Adipose tissue (tissue), 3 donors: ENCODE measurements around the gene GATA5. TPM values are rescaled to one million over a fixed set of nuclear protein-coding genes. Genes with fewer than 3 reads are reported as not detected.

Experiments
- H3K27ac ChIP-seq: one replicate; pipeline ENCODE4 v1.5.1; 2013; ENCODE audit warnings: low read depth, low read length
- WGBS, 3 donors: extraction: QIAGEN DNeasy Blood & Tissue Kit; methylation state at CpG; one replicate each; pipeline ENCODE4 v1.1.7; 2013; 5-methylcytosine and 5-hydroxymethylcytosine counted together
- polyA plus RNA-seq, 3 donors: library from polyadenylated mRNA; stranded (reverse); fragments of 200-250 nt; gene quantifications; one replicate each; pipeline ENCODE4 v1.2.3, GENCODE V29; 2013
- donor health status: healthy with polysubstance abuse.
- donor health status: Bipolar disorder and iron deficiency.
- donor health status: healthy.

The GATA5 gene
- polyA plus RNA-seq, 3 donors, result 0.02 to 0.67 (median 0.65) TPM

DNA sequence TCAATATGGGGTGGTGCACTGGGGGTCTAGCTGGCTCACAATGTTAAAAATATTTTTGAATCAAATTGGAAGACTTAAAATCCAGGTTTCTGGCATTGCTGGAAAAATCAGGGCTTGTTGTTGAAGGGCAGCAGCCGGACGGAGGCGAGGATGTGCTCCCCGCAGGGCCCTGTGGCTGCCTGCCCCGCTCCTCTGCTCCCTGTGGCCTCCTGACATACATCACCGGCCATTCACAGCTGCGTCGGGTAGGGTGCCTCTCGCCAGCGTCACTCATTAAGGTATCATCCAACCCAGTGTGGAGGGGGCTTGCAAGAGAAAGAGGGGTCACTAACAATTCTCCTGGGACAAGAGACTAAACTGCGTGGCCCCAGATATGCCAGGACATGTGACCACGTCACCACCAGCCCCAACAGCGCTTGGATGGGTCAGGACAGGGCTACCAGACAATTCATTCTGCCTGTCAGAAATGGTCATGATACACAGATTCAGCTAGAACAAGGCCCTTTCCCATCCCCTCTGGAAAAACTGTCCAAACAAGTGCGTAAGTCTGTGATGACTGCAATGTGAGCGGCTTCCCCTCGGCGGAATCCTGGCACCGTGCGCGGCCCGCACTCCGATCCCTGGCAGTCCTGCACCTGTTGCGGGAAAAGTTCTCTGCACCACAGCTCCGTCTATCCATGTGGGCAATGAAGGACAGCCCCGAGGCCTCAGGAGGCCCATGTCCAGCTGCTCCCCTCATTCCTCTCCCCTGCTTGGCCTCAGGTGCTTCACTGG, 12.0 kb downstream of the GATA5 start:
- WGBS, 3 donors, result 81 to 89% (median 84%) methylated on average over 25 of the region's 25 CpGs
- no peak overlapping the region for H3K27ac ChIP-seq

DNA sequence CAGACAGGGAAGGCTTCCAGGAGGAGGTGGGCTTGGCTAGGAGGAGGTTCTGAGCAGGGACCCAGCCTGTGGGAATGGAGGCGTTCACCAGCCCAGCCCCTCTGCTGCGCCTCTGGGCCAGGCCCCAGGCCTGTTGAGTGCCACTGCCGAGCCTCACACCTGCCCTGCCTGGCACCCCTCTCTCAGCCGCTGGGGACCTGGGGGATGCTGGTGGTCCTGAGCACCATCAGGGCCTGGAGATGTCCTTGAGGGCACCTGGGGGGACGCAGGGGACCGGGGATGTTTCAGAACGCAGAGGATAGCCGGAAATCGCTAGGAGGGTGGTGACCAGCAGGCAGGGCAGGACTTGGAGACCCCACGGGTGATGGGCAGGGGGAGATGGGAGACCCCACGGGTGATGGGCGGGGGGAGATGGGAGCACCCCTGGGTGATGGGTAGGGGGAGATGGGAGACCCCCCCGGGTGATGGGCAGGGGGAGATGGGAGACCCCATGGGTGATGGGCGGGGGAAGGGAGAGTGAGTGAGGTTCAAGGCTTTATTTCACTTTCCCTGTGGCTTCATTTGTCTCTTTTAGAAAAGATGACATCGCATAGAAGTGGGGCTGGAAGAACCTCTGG, 12.7 kb downstream of the GATA5 start:
- WGBS, 3 donors, result 74 to 78% (median 77%) methylated on average over 14 to 15 of the region's 15 CpGs
- H3K27ac ChIP-seq, result no peak overlapping the region

DNA sequence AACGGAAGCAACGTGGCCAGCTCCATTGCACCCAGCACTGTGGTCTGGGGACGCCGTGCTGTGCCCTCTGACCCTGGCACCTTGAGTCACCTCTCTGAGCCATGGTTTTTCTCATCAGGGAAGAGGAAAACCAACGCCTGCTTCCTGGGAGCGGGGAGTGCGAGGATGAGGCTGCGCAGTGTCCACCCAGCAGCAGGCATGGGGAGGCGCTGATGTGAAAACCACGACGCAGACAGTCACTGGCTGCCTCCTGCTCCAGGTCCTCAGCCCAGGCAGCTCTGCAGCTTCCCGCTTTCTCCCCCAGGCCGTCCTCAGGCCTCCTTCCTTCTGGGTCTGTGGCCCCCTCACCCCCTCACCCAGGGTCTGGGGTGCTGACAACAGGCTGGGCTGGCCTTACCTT, 14.0 kb downstream of the GATA5 start:
- no peak overlapping the region for H3K27ac ChIP-seq
- WGBS, 3 donors, result 89 to 99% (median 93%) methylated on average over 12 to 13 of the region's 13 CpGs

DNA sequence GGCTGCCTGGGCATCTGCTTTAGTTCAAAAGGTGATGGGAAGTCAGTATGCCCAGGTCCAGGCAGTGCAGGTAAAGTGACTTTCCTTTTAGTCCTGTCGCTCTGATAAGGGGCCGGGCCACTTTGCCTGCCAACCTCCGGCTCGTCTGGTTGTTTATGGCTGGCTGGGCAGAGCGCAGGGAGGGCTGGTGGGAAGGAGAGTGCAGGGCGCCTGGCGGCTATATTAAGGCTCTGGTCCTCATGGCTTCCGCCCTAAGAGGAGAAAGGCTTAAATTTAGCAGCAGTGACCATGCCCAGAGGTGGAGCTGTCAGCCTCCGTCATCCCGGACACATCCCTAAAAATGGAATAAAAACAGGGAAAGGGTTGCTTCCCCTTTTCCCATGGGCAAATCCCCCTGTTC, 14.6 kb downstream of the GATA5 start:
- H3K27ac ChIP-seq, result no peak overlapping the region
- 53 to 57% (median 56%) methylated on average over 10 of the region's 10 CpGs for WGBS, 3 donors

DNA sequence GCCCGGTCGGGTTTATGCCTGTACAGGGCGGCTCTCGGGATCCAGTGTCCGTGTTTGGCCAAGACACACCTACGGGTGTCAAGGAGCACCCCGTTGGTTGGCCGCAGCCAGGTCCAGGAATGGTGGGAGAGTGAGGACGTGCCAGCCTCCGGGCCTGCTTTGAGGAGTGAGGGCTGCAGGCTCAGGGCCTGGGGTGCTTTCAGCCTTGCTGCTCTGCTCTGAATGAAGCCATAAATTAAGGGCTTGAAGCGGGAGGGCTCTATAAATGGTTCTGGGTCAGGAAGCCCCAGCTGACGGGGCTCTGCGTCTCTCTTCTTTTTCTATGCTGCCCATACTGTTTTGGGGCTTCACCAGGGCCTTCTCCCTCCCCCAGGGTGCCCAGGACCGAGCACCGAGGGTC, 15.1 kb downstream of the GATA5 start:
- H3K27ac ChIP-seq, result no peak overlapping the region
- 68 to 76% (median 73%) methylated on average over 15 of the region's 15 CpGs for WGBS, 3 donors

DNA sequence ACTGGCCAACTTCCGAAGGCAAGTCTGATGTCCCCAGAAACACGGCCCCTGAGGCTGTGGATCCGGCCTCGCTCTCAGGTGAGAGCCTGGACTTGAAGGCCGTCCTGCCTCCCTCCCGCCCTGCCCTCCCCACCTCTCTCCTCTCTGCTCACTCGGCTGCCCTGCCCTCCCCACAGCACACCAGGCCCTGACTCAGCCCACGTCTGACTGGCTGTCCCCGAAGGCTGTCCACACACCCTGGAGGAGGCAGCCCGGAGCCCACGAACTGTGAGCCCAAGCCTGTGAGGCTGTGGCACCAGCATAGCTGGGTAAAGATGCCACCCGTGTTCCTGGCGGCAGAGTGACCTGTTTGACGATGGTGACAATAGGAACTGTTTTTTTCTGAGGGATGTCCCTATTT, 16.3 kb downstream of the GATA5 start:
- WGBS, 3 donors, result 65 to 75% (median 67%) methylated on average over 13 to 14 of the region's 14 CpGs

DNA sequence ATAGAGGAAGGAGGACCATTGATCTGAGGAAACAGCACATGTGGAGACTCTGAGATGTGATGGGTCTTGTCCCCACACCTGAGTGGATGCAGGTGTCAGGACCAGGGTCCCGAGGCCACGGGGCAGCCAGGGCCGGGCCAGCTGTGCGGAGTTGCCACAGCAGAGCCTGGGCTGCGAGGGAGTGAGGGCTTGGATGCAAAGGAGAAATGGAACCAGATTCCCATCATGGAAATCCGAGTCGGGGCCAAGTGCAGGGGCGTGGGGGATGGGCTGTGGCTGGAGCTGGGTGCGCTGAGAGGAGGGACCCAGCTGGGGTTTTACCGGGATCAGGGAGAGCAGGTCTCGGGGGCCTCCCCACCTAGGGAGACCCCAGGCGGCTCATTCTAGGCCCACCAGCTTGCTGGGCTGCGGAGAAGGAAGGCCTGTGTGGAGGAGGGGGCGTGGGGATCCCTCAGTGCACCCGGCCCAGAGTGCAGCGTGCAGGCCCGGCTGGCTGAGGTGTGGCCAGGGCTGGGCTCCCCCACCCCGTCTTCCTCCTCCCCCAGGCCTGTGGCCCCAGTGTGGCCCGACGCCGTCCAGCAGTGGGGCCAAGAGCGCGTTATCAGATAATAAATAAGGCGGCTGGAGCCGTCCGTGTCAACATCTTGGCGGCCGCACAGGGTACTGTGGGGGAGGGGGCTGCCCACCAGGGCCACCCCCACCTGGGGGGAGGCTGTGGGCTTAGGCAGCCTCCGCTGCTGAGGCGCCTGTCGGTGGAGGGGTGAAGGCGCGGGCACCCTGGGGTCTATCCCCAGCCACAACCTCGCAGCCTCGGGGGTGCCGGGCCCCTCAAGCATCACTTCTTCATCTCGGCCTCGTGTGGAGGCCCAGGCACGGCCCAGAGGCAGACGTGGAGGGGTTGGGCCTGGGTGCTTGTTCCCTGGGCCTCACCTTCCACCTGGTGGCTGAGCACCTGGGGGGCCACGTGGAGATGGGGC, 17.2 kb downstream of the GATA5 start:
- no peak overlapping the region for H3K27ac ChIP-seq
- WGBS, 3 donors, result 43 to 48% (median 43%) methylated on average over 35 to 41 of the region's 41 CpGs

More for the DNA sequence above, 16.3 kb downstream of the GATA5 start:
- H3K27ac ChIP-seq, result no peak overlapping the region

DNA sequence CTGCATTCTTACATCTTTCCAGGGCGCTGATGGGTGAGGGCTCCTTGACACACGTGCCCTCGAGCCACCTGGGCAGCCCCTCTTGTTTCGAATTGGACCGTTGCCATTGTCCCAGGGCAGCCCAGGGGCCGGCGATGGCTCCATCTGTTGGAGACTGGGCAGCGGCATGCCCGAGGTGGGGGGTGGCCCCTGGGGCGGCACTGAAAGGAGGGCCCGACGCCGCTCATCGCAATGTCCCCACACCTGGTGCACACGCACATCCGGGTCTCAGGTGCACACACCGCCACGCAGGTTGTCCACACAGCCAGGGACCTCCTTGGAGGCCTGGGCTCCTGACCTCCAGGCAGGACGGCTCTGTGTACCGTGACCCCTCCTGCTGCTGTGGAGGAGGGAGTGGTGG, 18.0 kb downstream of the GATA5 start:
- WGBS, 3 donors, result 69 to 85% (median 82%) methylated on average over 17 to 20 of the region's 20 CpGs
- H3K27ac ChIP-seq, result no peak overlapping the region

DNA sequence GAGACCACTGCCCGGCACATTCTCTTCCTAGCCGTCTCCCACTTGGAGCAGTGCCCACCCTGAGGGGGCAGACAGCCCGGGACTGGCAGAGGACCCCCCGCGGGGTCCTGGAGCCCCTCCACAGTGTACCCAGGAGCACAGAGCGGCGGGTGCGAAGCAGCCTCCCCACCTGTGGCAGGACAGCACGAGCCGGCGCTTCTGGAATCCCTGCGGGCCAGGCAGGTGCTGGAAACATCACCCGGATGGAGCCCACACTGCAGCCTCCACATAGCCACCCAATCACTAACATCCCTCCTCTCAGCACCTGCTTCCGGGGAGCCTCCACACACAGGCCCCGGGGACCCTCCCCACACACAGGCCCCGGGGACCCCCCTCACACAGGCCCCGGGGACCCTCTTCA, 18.7 kb downstream of the GATA5 start:
- H3K27ac ChIP-seq, result no peak overlapping the region
- 79 to 84% (median 81%) methylated on average over 12 to 17 of the region's 17 CpGs for WGBS, 3 donors

DNA sequence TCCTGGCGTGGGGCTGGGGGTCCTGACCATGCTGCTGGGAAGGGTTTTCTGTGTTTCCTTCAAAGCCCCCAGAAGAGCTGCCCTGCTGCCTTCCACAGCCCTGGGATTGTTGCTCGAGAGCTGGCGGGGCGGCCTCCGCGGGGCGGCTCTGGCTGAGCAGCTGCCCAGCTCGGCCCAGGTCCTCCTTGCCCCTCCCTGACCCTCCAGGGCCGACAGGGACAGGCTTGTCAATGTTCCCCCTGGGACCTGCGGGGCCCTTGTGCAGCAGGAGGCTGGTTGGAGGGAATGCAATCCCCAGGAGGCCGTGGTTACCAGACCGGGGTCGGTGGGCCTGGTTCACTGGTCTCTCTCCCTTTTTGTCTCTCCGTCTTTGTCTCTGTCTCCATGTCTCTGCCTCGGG, 19.9 kb downstream of the GATA5 start:
- no peak overlapping the region for H3K27ac ChIP-seq
- 65 to 76% (median 75%) methylated on average over 15 of the region's 15 CpGs for WGBS, 3 donors

DNA sequence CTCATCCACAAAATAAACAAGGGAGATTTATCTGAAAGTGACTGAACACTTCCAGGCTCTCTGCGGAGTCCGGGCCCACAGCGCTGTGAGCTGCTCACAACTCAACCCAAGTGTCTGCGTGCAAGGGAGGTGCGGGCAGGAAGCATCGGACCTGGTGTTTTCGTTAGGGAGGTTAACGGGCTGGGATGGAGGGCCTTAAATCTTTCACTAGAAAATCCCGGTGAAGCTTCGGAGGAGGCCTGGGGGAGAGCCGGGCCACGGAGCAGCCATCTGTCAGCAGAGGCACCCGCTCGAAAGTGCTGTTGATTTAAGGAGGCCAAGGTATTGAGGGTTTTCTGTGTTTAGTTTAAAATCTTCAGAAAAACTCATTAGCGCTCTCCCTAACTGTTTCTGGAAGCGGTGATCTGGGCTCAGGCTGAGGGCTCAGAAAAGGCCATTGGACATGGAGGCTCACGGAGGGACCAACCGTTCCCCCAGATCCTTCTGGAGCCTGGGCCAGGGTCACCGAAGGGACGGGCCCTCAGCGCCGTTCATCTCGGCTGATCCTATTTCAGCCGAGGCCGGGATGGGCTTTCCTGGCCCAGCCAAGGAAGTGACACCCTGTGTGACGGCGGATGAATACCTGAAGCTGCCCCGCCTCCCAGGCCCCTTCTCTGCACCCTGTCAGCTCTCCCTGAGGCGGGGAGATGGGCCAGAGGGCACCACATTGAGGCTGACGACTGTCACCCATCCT, 20.7 kb downstream of the GATA5 start:
- 56 to 70% (median 57%) methylated on average over 30 of the region's 30 CpGs for WGBS, 3 donors
- H3K27ac ChIP-seq, result no peak overlapping the region

DNA sequence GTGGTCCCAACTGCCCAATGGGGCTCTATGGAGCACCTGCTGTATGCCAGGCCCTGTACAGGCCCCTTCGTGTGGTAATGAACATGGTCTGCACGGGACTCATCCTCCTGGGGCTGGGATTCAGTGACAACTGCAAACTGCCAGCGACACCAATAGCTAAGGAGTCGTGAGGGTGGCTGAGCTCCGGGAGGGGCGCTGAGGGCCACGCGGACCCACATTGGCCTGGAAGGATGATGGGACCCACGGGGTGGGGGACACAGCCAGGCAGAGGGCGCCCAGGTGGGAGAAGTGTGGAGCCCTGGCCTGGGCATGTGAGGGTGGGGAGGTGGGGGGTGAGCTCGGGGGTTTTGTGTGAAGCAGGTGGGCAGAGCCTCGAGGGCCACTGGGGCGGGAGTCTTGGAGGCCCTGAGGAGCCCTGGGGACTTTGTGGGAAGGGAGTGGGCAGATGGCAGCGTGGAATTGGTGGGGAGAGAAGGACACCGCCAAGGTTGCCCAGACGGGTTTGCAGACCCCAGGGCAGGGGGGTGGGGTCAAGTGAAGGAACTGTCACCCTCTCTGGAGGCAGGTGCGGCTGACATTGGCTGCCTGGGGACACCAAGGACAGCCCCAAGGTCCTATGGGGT, 22.5 kb downstream of the GATA5 start:
- WGBS, 3 donors, result 78 to 82% (median 80%) methylated on average over 17 of the region's 17 CpGs

DNA sequence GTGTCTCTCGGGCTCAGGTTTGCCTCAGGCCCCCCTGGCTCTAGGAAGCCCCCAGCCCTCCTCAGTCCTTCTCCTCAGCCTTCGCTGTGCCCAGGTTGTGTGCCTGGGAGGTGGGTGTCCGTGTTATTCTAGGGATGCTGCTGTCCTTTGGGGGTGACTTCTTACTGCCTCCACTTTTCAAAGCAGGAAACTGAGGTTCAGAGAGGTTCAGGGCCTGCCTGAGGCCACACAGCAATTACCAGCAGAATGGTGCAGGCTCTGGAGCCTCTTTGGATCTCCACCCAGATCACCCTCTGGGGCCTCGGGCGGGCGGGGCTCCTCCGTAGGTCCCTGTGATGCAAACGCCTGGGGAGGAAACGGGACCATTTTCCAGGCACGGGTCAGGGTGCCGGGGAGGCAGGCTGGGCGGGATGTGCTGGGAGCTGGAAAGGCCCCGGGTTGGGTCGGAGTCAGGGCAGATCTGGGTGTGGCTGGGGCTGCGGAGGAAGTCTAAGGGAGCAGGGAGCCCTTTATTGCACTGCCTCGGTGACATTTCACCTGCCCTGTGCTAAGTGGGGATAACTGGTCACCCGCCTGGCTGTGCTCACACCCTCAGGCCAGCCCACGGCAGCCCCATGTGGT, 23.2 kb downstream of the GATA5 start:
- 49 to 65% (median 64%) methylated on average over 18 of the region's 18 CpGs for WGBS, 3 donors
- no peak overlapping the region for H3K27ac ChIP-seq

More for the DNA sequence above, 22.5 kb downstream of the GATA5 start:
- H3K27ac ChIP-seq, result no peak overlapping the region

DNA sequence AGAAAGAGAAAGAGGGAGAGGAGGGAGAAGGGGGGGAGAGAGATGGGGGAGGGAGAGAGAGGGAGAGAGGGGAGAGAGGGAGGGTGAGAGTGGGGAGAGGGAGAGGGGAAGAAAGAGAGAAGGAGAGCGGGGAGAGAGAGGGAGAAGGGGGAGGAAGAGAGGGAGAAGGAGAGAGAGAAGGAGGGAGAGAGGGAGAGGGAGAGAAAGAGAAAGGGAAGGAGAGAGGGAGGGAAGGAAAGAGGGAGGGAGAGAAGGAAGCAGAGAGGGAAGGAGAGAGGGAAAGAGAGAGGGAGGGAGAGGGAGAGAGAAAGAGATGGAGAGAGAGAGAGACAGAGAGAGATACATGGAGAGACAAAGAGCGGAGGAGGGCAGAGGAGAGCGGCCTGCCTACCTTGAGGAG, 23.8 kb downstream of the GATA5 start:
- H3K27ac ChIP-seq, result no peak overlapping the region
- WGBS, 3 donors, result 87 to 95% (median 92%) methylated on average over 3 of the region's 3 CpGs

DNA sequence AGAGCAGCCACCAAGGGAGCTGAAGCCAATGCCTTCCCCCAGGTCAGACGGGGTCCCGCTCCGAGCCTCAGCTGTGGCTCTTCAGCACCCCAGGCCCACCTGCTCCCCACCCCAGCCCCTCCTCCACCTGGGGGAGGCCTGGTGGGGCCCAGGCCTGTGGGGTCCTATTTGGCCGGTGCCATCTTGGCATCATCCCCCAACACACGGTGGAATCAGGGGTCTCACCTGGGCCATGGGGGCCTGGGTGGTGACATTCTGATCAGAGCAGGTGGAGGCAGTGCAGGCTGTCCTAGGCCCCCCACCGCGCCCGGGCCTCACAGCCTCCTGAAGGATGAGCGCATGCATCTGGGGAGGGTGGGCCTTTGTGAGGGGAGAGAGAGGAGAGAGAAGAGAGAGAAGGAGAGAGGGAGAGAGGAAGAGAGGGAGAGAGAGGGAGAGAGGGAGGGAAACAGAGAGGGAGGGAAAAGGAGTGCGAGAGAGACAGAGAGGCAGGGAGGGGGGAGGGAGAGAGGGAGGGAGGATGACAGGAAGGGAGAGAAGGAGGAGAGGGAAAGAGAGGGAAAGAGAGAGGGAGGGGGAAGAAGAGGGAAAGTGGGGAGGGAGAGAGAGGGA, 24.5 kb downstream of the GATA5 start:
- 75 to 83% (median 76%) methylated on average over 10 of the region's 10 CpGs for WGBS, 3 donors
- H3K27ac ChIP-seq, result no peak overlapping the region

DNA sequence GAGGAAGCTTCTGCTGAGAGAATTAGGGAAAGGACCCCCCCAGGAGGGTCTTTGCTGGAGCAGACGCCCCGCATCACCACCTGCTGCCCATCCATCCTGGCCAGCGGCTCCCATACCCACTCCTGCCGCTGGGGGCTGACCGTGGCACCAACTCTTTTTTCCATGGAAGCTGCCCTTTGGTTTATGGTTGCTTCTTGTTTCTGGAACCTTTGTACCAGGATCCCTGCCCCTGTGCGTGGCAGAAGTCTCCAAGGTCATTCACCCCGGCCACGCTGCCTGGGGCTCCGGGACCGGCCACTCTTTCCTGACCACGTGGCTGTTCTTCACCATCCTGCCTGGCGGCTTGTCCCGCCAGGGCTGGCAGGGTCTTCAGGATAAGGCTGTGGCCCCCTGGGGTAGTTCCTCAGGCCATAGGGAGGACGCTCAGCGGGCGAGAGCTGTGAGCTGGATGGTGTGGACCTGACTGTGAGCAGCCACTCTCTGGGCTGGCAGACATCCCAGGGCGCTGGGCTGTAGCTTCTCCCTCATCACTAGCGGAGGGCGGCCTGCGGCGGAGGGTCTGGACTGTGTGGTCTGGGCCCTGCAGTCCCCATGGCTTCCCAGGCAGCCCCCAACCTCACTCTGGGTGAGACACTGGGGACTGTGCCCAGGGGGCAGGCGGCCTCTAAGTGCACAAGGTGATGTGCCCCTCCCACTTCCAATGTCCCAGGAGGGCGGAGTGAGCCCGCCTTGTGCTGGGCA, 25.7 kb downstream of the GATA5 start:
- H3K27ac ChIP-seq, result no peak overlapping the region
- WGBS, 3 donors, result 64 to 70% (median 65%) methylated on average over 24 of the region's 24 CpGs
